Glomerular visceral epithelial cell (primary cell): ENCODE data around the gene SLC39A7.

Experiments
- DNase-seq: peaks from one replicate; pipeline ENCODE4 v3.0.0-alpha.2; 2016; ENCODE audit errors: extremely low spot score

SLC39A7 gene

DNA sequence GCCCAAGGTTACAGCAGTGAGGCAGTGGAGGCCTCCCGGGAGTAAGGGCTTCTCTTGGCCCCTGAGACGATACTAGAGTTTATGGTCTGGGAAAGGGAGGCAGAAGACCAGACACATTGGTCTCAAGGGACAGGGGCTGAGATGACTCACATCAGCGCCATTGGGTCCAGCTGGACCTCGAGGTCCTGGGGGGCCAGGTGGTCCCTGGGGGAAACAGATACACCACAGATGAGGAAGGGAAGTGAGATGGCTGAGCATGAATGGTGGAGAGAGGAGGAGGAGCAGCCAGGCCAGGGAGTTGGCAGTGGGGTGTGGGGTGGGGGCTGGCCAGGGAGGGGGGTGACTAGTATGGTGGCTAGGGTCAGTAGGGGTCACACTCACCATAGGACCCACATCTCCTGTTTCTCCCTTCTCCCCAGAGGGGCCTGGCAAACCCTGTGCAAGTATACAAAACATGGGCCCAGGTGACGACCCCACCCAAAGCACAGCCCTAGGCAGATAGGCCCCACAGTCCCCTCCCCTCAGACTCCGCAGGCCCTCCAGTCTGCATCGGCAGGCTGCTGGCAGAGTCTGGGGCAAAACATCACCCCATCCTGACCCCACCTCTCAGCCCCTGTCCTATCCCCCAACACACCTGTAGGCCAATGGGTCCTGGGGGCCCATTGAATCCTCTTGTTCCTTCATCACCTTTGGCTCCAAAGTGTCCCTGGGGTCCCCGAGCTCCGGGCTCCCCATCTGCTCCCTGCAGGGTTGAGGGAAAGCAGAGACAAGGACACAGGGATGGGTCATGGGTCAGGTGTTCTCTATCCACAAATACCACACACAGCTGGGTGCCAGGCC, 30.3 kb upstream of the SLC39A7 start:
- DNase-seq: no peak

DNA sequence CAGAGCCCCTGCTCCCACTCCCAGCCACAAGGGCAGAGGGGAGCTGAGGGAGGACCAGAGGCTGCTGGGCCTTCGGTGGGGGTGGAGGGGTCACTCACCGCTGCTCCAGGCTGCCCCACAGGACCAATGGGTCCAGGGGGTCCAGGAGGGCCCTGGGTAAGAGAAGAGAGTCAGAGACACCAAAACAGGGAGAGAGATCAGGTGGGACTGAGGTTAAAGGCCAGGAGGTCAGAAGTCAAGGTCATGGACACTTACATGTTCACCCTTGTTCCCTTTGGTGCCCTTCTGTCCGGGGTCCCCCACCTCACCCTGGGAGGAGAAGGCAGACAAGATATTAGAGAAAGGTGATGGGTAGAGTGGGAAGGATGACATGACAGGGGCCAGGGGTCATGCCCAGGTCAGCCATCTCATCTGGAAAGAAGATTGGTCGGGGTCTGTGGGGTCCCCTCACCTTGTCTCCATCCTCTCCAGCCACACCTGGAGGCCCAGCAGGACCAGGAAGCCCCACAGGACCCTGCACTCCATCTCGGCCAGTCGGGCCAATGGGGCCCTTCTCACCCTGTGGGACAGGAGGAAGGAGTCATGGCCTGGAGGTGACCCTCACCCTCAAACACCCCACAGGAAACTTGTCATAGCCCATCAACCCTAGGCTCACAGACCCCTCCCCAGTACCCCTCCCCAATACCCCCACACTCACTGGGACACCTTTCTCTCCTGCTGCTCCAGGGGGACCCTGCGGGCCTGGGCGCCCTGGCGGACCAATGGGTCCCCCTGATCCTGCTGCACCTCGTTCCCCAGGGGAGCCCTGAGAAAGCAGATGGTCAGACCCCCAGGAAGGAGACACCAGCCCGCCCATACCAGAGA, 29.4 kb upstream of the SLC39A7 start:
- no peak for DNase-seq

DNA sequence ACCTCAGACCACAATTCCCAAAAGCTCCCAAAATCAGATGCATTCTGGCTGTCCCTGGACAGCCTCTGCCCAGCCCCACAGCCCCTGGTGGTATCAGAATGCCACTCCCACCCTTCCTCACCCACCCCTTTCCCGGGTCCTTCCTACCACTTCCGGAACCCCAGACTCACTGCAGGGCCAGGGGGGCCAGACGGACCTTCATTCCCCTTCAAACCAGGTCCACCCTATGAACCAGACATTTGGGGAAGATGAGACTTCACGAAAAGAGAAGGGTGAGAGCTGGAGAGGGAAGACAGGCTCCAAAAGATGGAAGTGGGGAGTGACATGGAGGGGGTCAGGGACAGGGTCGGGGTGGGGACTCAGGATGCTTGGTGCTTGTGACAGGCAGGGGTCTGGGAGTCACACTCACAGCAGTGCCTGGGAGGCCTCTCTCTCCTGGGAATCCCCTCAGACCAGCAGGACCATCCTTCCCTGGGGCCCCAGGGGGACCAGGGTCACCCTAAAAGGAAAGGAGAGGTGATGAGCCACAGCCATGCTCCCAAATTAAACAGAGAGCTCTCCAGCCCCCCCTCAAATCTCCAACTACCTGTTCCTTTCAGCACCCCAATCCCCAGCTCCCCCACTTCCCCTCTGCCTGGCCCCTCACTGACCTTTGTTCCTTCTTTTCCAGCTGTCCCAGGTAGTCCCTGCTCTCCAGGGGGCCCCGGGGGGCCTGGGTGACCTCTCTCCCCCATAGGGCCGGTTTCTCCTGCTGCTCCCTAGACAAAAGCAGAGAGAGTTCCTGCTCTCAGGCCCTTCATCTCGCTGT, 28.6 kb upstream of the SLC39A7 start:
- DNase-seq: no peak

- DNase-seq: peak; percentile 56
Measured at GRCh38 chr6:33172688-33173534, 27.8 kb upstream of the SLC39A7 start.

DNA sequence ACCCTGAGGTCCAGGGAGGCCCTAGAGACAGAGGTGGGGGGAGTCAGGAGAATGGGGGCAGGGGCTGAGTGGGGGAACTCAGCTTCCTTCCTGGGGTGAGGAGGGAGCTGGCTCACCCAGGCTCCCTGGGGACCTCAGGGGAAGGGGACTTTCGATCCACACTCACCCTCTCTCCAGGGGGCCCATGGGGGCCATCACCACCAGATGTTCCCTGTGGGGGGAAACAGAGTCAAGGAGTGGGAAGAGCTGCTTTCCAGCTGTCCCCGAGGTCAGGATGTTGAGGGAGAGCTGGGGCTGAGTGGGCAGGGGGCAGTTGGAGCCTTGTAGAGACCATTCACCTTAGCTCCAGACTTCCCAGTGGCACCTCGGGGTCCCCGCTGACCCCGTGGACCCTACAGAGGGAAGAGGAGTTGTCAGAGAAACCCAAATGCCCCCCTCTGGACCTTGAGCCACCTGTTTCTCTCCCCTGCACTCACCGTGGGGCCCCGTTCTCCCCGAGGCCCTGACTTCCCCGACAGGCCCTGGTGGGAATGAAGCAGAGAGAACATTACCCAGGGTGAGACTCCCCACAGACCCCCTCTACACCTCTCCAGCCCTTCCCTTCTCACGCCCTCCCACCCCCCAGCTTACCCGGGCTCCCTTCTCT, 27.0 kb upstream of the SLC39A7 start:
- no peak for DNase-seq

DNA sequence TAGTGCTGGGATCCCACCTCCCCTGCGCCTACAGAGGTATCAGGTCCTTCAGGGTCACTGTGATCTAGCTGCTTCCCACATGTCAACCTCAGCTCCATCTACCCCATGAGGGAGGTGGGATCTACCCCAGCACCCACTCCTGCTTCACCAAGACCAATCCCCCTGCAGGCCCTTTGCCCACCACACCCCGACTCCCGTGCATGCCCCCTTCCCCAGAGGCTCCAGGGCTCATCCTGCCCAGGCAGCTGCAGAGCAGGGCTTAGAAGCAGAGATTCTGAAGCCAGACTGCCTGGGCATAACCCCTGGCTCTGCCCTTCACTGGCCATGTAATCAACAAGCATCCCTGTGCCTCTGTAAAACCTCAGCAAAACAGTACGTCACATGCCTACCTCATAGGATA, 25.9 kb upstream of the SLC39A7 start:
- no peak for DNase-seq

DNA sequence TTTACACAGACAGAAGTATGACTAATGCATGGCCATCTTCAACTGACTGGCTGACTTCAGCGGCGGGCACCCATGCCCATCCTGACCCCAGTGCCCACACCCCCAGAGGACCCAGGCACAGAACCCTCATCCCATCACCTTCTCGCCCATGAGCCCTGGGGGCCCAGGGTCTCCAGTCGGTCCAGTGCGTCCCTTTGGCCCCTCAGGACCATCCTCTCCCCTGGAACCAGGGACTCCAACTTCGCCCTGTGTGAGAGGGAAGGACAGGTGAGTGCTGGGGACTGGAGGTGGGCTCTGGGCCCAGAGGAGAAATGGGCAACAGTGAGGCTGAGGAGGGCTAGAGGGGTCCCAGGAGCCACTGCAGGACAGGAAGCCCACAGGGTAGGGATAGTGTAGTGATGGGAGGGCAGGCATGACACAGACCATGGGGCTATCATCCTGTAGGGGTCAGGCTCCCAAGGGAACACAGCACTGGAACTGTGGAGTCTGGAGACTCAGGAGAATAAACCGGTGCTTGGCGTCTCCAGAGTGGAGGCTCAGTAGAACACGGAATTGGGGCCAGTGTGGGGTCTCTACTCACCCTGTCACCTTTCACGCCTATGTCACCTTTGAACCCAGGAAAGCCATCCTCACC, 25.1 kb upstream of the SLC39A7 start:
- no peak for DNase-seq

DNA sequence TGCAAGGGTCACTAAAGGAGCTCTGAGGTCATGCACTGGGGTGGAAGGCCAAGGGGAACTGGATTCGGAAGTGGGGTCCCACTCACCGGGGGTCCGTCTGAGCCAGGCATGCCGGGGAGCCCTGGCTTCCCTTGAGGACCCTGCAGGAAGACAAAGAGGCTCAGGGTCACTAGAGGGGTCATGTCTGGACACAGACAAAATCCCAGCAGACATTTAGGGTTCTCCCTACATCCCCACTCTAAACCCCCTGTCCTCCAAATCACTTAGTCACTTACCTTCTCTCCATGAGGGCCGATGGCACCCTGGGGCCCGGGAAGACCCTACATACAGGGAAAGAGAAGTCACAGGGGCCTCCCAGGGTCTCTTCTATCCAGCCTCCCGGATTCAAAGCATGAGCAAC, 23.8 kb upstream of the SLC39A7 start:
- DNase-seq: no peak

DNA sequence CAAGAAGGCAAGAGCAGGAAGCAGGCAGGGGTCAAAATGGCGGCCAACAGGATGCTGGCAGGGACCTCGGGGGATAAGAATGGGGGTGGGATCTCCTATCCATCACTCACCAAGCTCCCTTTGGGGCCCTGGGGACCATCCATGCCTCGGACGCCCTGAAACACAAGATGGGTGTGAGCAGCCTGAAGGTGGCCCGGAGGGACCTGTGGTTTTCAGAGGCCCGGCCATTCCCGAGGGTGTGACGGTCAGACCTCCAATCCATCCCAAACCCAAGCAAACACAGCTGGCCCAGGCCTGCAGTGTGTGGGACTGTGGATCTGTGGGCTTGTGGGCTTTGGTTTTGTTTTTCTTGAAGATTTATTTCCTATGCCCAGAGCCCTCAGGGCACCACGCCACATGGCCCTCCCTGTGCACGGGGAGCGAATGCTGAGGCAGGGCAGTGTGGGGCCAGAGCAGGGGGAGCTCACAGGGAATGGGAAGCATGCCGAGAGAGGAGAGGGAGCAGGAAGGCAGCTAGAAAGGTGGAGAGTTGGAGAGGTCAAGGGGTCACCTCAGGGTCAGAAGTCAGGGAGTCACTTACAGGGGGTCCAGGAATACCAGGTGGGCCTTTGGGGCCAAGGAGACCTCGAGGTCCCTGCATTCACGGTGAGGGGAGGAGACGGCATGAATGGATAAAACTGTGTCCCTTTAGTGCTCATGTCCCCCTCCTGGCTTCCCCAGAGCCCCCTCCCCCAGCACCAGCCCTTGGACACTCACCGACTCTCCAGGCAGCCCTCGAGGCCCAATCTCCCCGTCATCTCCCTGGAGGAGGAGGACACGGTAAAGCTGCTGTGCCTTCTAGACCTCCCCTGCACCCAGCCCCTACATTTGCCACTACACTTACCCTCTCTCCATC, 22.9 kb upstream of the SLC39A7 start:
- no peak for DNase-seq

DNA sequence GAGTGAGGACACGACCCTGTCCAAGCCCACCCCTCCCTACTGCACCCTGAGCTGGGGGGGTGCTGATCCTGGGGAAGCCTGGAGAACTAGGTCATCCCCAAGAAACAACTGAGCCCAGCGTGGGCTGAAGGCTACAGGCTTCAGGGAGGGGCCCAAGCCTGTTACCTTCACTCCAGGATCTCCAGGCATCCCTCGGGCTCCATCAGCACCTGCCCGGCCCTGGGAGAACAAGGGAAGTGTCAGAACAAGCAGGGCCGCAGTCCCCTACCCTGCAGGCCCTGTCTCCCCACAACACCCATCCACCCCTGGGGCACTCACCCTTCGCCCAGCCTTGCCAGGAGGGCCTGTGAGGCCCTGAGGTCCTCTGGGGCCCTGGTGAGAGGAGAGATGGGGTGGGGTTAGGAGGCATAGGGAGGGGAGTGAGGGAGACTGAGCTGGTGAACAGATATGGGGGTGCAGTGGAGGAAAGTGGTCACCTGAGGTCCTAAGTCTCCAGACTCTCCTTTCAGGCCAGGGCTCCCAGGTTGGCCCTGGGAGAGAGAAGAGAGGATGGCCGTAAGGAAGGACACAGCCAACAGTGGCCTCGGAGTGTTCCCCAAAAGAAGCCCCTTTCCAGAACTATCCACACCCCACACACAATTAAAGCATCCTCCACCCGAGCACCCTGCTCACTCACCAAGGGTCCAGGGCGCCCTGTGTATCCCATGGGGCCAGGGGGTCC, 21.8 kb upstream of the SLC39A7 start:
- no peak for DNase-seq

GRCh38 chr6:33181141-33181540, 19.5 kb upstream of the SLC39A7 start:
- no peak for DNase-seq

GRCh38 chr6:33183071-33183683, 17.5 kb upstream of the SLC39A7 start:
- no peak for DNase-seq

DNA sequence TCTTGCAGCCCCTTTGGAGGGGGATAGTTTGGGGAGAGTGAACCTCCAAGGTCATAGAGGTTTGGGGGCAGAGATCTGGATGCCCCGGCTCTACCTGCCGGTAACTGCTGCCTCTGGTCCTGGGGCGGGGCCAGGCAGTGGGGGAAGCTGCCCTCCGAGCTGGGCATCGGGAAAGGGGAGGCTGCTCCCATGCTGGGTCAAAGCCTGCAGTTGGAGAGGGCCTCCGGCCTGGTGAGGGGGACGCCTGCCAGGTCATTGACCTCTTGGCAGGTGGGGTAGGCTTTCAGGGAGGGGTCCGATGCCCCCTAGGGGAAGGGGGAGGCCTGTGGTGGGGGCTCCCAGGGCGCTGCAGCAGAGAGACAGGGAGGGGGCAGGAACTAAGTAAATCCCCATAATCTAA, 15.5 kb upstream of the SLC39A7 start:
- DNase-seq: no peak

- DNase-seq: no peak
Measured at GRCh38 chr6:33185654-33186187, 14.9 kb upstream of the SLC39A7 start.

DNA sequence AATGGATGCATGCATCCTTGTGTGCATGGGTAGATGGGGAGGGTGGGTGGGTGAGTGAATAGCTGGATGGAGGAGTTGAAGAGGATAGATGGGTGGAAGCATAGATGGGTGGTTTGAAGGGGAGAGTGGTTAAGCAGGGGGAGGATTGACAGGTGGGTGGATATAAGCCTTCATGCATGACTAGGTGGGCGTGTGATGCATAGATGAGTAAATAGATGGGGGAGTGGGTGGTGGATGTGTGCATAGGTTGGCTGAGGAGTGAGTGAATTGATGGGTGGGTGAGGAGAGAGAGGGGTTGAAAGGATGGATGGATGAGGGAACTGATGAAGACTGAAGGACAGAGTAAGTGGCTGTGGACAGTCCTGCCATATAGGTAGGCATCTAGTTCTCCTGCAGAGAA, 12.9 kb upstream of the SLC39A7 start:
- no peak for DNase-seq

GRCh38 chr6:33189164-33189563, 11.5 kb upstream of the SLC39A7 start:
- DNase-seq: no peak

- DNase-seq: no peak
Measured at GRCh38 chr6:33189625-33190448, 10.8 kb upstream of the SLC39A7 start.
